HG03159 (cell line): ENCODE data around the gene DTNB.
"Not testable (repeated sequence)": the region's sequence is repeated elsewhere in the genome, so short reads cannot be mapped to it uniquely, and the experiment has no call there.

Experiments used
- ATAC-seq: cut with Tn5 transposase; IDR thresholded peaks from one replicate; pipeline ENCODE4 v1.9.1; 2021; ENCODE audit warnings: mild to moderate bottlenecking, moderate library complexity; ENCODE audit not compliant: unreplicated experiment

The DTNB gene

DNA sequence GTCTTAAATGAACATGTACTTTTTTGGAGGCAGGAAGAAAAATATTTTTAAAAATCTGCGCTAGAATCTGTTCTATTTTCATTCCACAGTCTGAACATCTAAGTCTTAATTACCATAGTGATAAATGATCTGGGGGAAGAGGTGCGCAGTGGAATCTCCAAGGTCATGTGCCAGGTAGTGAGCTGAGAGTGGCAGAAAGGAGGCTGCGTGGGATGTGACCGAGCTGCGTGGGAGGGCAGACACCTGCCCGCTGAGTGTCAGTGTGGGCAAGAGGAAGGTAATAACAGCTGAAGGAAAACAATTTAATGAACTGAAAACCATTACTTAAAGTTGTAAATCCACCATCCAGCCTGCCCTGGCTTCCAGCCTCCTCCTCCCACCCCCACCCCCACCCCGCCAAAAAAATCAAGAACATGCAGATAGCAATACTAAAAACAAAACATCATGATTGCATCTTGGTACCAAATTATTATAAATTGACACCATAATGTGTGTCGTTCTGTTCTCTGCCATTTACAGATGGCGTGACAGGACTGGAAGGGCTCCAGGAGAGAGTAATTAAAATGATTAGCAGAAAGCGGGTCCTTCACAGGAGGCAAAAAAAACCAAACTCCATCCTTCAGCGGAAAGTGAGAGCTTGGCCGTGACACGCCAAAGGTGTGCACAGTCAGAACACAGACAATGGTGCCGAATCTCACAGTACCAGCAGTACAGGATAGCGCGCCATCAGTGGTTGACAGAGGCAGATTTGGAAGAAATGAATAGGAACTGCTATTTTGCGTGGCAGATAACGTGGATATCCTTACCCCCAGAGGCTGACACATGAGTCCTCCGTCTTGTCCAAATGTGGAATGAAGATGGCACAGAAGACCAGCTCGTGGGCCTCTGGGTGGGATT, 11.4 kb upstream of the DTNB start:
- no peak for ATAC-seq

DNA sequence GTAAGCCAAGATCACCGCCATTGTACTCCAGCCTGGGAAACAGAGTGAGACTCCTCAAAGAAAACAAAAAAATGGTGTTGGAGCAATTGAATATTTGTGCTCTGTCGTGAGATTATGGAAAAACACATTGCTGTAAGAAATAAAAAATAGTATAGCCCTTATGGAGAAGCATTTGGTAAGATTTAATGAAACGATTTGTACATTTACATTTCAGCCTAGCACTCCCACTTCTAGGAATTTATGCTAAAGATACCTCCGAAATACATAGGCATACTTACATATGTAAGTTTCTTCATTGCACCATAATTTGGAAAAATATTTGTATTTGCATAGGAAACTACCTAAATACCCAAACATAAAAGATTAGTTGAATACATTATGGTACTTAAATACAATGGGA, 8.7 kb upstream of the DTNB start:
- ATAC-seq = no peak

DNA sequence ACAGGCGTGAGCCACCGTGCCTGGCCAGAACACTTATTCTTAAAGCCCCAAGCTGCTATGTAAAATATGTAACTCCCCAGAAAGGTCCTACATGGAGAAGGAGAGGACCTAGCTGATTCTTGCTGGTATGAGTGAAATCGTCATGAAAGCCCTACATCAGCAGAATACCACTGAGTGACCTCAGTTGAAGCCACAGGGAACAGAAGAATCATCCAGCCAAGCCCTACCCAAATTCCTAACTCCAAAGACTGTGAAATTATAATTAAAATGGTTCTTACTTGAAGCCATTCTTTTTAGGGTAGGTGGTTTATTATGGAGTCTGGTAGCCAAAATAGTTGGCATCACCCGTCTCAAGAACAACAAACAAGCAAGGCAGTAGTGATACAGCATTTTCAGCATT, 4.5 kb upstream of the DTNB start:
- ATAC-seq = no peak

DNA sequence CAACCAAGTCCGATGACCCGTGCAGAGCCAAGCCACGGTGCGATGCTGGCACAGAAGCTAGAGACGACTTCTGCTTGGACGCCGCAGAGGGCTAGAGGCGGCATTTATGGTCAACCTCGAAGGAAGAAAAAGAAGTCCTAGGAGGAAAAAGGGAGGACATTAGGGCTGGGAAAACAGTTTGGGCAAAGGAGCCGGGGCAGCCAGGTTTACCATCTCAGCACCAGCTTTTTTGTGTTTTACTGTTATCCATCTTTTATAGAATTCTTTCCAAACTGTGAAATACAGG, 643 bp upstream of the DTNB start:
- ATAC-seq = no peak

DNA sequence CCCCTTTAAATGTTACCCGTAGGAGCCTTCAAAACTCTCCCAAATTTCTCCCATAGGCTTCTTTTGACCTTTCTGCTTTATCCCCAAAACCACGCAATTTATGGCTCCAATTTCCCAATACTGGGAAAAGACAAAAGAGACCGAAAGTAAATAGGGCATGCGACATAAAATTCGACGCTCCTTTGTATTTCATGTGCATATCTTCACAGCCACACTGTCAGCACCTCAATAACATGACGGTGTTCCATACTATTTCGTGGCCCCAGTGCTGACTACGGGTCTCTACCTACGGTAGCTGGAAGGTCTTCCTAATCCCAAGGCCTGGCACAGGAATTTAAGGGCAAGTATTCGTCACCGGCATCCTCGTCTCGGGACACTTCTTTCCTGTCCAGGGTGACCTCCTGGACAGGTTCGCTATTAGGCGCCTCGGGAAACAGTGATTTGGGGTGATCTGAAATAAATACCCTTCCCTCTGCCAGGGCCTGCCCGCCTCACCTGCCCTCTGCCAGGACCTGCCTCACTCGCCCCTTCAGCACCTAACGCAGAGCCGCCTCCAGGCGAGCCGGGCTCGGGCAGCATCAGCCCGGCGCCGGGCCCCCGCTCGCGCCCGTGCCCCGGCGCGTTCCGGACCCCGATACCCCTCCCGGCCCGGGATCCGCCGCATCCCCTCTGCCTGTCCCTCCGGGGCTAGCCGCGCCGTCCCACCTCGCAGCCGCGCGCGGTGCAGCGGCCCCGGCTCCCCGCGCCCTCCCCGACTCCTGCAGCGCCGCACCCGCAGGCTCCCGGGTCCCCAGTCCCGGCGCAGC, 680 bp downstream of the DTNB start:
- peak; percentile 66 for ATAC-seq

DNA sequence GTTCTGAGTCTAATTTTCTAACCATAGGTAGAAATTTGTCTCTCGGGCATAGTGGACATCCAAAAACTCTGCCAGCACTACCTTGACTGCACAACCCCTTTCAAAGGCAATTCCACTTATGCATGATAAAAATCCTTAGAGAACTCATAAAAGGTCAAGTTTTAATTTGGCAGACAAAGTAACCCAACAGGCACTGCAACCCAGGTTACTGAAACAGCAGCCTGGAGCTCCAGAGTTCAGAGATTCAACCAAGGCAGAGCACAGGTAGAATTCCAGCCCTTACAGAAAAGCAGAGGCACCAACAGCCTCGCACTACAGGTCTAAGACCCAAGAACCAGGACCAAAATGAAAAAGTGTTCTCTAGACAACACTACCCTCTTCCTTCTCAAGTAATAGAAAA, 1.8 kb downstream of the DTNB start:
- ATAC-seq = no peak

DNA sequence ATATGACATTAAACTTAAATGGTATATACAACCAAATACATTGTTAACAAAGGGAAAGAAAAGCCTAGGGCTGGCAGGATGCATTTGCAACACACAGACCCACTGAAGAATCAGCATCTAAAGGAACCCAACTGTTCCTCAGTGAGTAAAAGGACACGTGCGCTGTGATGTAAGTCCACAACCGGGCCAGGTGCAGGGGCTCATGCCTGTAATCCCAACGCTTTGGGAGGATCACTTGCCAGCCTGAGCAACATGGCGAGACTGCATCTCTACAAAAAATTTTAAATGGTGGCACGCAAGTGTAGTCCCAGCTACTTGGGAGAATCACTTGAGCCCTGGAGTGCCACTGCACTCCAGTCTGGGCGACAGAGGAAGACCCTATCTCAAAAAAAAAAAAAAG, 3.9 kb downstream of the DTNB start:
- no peak for ATAC-seq

DNA sequence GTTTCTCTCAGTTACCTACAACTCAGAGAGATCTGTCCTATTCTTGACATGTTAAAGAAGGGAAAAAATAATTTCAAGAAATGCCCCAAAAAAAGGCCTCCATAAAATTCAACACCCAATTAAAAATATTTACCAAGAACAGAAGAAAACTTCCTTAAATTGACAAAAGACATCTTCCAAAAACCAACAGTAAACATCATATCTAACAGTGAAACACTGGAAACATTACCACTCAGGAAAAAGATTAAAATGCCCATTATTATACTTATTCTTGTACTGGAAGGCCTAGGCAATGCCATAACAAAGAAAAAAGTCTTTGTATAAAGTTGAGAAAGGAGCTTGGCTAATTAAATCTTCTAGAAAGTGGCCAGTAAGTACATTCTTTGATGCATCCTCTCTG, 7.2 kb downstream of the DTNB start:
- ATAC-seq = no peak

DNA sequence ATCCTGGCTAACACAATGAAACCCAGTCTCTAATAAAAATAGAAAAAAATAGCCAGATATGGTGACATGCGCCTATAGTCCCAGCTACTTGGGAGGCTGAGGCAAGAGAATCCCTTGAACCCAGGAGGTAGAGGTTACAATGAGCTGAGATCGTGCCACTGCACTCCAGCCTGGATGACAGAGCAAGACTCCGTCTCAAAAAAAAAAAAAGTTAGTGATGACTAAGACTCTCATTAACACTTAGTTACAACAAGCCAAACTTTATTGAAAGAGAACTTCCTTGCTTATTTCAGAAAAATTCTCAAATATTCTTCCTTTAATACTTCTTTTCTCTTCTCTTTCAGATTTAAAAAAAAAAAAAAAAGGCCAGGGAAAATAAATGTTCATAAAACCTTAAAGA, 7.9 kb downstream of the DTNB start:
- ATAC-seq = not testable (repeated sequence)

DNA sequence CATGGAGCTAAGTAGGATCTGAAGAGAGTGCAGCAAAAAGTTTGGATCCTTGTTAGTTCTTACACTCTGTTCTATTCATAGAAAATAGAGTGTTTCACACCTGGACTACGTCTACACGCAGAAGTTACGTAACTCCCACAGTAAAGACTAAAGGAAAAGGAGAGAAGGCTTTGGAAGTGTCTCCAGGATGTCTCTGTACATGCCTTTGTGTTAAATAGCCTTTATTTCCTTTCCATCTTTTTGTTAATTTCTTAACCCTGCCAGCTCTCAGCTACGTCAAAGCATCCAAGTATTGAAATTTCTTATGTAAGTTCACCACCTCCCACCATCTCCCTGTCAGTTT, 8.4 kb downstream of the DTNB start:
- ATAC-seq = no peak

DNA sequence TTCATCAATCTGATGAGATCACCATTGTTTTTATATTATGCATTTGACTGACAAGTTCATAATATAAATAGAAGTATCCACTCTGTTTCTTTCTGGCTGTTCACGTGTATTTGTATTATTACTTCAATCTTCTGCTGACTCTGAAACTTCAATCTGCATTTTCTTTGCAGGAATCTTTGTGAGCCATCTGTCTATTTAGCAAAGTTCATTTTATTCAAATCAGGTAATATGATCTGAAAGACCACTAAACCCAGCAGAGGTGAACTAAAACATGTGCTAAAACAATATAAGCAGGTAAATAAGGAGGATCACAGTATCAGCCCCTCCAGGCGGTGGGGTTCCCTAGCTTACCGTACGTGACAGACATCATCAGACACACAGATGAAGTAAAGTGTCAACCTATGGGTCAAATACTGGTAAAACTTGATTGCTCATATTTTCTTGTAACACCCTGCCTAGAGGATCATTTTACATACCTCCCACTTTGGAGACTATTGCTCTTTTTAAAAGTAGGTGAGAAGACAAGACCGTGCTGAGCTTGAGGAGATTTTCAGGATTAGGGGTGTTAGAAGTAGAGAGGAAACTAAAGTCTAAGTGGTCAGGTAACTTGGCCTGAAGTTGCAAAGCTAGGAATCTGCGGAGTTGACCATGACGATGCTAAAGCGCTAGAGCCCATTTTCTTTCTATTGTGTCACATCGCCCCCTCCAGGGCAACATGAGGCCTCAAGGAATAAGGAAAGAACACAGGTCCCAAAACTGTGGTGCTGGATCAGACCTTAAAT, 9.0 kb downstream of the DTNB start:
- no peak for ATAC-seq

DNA sequence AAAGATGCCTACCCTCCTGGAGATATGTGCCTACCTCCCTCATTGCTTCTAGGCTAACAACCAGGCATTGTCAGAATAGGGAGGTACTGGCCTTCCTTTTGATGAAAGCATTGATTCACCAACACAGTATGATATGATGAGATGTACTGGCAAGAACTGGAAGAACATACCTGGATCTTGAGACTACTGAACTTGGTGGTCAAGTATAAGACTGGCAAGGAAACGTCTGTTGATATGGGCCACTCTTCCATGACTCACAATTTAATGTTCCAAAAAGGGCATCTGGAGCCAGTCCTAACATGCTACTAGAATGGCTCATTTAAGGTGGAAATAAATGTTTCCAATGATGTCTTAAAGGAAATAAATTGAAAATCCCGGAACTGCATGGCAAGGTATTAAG, 18.1 kb downstream of the DTNB start:
- no peak for ATAC-seq

DNA sequence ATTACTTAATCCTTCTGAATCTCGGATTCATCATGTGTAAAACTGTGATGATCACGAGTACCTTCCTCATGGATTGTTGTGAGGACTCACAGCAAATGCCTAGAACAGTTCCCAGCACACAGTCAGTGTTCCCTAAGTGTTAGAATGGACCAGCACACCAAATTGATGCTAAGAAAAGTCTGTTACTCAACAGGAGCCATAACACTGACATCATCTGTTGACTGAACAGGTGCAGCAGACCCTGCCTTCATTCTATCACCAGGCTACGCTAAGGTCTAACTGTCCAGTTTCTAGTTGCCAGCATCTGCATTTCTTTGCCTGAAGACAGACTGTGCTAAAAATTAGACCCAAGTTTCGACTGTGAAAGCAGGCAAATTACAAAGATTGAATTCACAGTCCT, 18.6 kb downstream of the DTNB start:
- ATAC-seq = no peak

DNA sequence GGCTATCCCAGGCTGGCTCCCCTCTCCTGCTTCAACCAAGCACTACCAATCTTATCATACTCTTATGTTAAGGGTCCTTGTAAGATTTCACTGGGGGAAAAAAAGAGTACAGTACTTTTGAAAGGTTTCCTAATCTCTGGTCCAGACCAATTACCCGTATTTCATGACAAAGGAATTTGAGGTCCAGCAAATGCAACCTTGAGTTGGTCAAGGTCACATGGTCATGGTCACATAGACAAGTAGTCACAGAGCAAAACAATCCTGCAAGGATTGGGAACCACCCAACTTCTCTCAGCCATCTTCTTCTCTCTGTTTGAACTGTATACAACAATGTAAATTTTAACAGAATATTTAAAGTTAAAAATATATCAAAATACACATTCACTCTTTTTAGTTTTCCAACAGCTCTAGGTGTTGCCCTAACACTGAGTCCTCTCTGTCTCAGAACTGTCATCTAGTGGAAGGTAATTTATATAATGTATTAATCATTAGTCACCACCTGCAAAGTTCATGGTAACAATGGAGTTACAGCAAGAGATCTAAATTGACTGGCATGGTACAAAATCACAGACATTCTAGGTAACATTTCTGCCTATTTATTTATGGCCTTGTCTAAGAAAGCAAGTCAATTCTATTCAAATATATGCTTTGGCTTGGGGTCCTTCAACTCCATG, 21.5 kb downstream of the DTNB start:
- ATAC-seq = no peak

DNA sequence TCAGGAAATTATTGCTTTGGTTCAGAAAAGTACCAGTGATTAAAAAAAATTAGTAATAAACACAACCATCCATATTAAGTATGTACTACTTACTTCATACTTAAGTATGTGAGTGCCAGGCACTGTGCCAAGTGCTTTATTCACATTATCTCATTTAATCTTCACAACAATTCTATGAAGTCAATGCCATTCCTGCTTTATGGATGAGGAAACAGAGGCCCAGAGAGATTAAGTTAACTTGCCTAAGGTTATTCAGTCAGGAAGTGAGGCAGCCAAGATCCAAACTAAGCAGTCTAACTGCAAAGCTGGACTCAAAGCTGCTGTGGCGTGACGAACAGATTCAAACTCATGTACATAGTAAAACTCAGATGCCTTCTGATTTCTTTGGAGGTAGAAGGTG, 22.3 kb downstream of the DTNB start:
- no peak for ATAC-seq

DNA sequence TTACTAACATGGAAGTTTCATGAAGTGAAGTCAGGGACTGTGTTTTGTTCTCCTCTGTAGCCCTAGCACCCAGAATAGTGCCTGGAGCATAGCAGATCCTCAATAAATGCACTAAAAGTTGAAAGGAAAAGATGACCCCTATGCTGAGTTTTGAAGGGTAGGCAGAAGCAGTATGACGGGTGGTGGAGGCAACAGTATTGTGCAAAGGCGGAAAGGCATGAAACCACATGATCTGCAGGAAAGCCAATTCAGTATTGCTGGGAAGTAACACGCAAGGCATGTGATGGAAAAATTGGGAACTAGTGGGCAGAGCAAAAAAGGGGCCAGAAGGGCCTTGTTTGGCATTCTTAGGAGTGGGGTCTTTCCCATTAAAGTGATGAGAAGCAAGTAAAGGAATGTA, 23.1 kb downstream of the DTNB start:
- no peak for ATAC-seq

DNA sequence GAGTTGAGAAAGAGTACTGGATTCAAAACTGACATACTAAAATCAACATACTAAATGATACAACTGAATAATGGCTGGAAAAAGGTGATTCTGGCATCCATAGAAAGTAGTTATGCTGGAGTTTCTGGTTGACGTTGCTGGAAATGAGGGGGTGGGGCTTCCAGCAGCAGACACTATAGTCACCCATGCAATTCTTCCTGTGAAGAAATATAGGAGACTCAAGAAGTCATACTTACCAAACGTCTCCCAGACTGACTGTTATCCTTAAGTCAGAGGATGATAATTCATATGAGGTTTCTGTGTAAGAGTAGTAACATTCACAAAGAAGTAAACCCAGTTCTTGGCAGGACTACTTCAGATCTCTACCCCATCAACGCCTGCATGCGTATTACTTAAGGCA, 23.6 kb downstream of the DTNB start:
- ATAC-seq = no peak

DNA sequence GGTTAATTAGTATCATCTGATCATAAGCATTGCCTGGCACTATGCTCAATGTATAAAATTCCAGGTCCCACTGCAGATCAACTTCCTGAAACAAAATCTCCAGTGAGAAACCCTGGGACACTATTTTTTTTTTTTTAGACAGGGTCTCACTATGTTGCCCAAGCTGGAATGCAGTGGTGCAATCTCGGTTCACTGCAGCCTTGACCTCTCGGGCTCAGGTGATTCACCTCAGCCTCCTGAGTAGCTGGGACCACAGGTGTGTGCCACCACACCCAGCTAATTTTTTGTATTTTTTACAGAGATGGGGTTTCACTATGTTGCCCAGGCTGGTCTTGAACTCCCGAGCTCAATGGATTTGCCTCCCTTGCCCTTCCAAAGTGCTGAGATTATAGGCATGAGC, 31.1 kb downstream of the DTNB start:
- ATAC-seq = no peak

DNA sequence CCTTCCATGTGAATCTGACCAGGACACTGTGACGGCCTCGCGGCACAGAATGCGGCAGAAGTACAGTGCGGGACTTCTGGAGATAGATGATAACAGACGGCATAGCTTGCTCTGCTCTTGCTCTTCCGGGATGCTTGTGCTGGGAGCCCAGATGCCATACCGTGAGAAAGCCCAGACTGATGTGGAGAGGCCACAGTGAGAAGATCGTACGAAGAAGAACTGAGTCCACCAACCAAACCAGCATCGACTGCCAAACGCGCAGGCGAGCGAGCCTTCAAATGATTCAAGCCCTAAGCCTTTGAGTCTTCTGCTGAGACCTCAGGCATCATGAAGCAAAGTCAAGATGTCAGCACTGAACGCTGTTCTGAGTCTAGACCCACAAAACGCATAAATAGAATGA, 33.7 kb downstream of the DTNB start:
- no peak for ATAC-seq

DNA sequence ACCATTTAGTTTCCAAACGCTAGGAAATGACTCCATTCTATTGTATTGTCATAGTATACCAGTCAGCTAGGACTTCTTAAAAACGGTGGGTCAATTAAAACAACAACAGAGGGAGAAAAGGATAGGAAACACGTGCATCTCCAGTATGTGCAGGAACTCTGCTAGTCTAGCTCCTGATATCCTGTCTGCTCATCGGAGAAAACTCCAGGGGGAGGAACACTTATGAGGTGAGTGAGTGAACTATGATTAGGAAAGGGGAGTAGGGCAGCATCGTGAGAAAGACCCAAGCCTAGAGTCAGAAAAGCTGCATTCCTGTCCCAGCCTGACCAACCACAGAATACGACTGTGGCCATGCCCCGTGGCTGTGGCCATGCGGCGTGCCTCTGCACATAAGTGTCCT, 34.2 kb downstream of the DTNB start:
- ATAC-seq = no peak

DNA sequence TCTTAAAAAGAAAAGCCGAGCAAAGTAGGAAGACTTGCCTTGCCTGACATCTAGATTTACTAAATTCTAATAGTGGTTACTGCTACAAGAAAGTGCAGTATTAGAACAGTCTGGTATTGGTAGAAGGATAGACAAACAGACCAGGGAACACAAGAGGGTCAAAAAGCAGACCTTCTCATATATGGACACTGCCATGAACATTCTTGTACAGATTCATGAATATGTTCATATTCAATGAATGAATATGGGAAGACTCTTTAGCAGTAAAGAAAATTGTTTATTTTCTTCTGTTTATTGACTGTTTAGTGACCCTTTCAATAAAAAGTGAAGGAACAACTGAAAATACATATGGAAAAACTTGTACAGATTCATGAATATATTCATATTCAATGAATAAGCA, 37.6 kb downstream of the DTNB start:
- no peak for ATAC-seq
